ENCODE data around the gene ZNF438.

The ZNF438 gene

DNA sequence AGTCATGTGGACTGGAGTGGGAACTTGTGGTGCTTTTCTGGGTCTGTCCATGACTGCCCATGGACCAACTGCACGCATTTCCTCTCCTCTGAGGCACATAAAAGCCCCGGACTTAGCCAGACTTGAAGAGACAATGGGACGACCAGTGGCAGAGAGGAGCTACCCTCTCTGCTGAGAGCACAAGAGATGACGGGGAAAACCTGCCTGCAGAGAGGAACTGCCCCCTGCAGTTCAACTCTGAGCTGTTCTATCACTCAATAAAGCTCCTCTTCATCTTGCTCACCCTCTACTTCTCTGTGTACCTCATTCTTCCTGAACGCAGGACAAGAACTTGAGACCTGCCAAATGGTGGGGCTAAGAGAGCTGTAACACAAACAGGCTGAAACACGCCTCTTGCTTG, 184.5 kb downstream of the ZNF438 start:
- DNase-seq (ENCODE audit: low spot score): no peak

GRCh38 chr10:30846710-30847109, 185.0 kb downstream of the ZNF438 start:
- DNase-seq (ENCODE audit: low spot score): no peak

- no peak for DNase-seq (ENCODE audit: low spot score)
These were observed 188.8 kb downstream of the ZNF438 start for GRCh38 chr10:30842894-30843293.

DNA sequence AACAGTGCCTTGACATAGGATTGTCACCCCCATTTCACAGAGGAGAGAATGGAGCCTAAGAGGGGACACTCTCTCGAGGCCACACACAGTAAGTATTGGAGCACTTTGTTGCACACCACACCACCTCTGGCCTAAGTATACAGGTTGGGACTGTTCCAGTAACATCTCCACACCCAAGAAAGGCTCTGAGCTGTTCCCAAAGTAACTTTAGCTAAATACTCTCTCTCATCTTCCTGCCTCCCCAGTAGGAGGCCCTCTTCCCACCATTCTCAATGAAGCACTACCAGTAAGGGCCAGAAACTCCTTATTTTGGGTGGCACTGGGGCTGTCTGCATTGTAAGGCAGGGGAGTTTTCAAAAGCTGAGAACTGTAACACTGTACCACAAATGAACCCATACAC, 189.5 kb downstream of the ZNF438 start:
- no peak for DNase-seq (ENCODE audit: low spot score)

- no peak for DNase-seq (ENCODE audit: low spot score)
These were observed 191.1 kb downstream of the ZNF438 start for GRCh38 chr10:30840395-30841050.

DNA sequence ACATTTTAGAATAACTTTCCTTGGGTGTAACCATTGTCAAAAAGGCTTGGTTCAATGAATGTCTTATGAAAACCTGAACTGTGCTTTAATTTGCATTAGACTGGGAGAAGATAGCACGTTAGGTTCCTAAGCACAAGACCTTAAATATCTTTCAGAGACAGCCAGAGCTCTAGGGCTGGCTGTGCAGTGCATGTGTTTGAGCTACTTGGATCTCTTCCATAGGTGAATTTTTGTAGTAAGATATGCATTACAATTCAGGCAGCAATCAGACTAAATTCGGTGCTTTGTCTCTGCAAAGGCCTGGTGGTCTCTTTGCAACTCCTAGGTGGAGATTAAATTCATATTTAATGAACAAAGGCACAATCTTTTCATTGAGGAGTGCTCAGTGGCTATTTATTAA, 192.0 kb downstream of the ZNF438 start:
- no peak for DNase-seq (ENCODE audit: low spot score)

GRCh38 chr10:30836406-30836805, 195.3 kb downstream of the ZNF438 start:
- DNase-seq (ENCODE audit: low spot score): no peak

GRCh38 chr10:30835146-30835545, 196.5 kb downstream of the ZNF438 start:
- DNase-seq (ENCODE audit: low spot score): no peak

DNA sequence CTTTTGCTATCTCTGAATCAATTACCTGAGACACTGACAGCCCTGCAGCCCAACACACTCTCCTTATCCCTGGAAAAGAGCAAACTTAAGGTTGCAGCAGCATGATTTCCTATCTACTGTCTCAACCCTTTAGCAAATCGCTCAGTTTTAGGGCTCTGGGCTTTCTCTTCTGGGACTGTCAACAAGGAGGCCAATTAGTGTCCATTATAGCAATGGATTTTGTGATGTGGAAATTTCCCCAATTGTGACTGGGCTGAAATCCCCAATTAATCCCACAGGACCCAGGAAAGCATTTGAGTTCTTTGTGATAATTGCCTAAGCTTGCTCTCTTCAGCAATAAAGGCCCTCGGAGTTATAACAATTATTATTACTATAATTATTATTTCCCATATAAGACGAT, 197.0 kb downstream of the ZNF438 start:
- DNase-seq (ENCODE audit: low spot score): no peak

DNA sequence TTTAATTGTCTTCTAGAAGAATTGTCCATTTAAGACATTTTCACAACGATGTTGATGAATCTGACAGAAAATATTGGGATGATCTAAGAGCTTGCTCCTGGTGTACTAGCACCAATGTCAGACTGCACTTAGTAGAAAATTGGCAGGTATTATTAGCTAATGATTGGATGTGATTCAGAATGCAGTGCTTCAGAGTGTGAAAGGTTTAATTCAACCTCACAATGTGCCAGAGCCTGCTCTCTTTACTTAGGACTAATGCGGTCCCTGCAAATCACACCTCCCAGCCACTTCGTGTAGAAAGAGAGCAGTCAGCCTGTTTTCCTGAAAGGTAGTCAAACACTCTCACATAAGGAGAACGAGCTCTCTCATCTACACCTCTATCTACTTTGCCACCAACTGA, 197.5 kb downstream of the ZNF438 start:
- DNase-seq (ENCODE audit: low spot score): no peak

DNA sequence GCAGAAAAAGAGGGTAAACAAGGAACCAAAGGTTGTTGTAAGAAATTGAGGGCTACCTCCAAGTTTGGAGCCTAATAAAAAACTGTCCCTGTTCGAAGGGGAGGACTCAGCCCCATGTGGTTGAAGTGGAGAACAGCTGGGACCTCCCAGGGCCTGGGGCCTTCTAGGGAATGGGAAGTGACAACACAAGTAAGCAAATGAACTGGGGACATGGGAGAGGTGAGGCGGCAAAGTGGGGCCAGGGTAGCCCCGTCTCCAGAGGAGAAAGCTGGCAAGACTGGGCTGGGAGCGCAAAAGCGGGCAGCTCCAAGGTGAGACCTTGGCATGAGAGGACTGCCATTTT, 198.1 kb downstream of the ZNF438 start:
- no peak for DNase-seq (ENCODE audit: low spot score)

GRCh38 chr10:30832749-30833627, 198.7 kb downstream of the ZNF438 start:
- no peak for DNase-seq (ENCODE audit: low spot score)

DNA sequence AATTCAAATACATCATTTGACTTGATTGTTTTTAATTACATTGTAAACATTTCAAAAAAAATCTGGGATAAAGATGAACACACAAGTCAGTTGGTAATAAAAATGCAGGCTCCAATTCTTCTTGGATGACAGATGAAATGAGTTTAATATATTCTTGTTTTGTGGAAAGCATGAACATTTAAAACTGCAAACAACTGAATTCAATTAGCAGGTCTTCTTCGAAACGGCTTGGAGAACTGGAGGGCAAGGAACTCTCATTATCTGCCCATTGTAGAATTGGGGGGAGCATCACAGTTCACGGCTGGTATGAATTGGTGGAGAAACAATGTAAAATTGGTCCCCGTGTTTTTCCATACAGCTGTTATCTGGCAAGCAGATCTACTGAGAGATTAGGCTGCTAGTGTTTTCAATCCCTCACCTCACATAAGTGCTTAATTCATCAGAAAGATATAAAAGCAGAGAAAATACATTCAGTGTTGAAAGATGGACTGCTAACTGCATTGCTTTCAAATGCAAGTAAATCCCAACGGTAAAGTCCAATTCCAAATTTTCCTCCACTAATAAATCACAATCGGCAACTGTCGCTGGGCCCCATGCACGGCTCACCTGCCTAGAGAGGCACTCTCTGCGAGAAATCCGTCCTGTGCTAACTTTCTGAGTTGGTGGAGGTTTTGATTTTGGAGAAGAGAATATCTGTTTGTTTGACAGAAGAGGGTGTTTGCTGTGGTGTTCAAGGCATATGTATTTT, 199.5 kb downstream of the ZNF438 start:
- no peak for DNase-seq (ENCODE audit: low spot score)

DNA sequence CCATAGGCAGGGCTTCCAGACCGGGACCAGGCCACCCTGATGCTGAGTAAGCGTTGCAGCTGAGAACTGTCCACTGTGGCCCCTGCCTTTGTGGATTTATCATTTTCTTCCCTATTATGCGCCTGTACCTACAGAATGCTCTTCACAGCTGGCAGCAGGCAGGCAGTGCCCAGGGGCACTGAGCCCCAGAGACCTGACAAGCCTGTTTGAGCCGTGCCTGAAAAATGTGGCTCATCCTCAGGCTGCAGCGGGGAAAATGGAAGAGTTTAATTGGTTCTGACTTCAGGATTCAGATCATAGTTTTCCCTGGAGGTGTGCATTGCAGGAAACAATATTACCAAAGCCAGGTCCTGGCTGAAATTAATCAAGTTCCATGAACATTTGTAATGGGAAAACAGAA, 200.2 kb downstream of the ZNF438 start:
- no peak for DNase-seq (ENCODE audit: low spot score)

DNA sequence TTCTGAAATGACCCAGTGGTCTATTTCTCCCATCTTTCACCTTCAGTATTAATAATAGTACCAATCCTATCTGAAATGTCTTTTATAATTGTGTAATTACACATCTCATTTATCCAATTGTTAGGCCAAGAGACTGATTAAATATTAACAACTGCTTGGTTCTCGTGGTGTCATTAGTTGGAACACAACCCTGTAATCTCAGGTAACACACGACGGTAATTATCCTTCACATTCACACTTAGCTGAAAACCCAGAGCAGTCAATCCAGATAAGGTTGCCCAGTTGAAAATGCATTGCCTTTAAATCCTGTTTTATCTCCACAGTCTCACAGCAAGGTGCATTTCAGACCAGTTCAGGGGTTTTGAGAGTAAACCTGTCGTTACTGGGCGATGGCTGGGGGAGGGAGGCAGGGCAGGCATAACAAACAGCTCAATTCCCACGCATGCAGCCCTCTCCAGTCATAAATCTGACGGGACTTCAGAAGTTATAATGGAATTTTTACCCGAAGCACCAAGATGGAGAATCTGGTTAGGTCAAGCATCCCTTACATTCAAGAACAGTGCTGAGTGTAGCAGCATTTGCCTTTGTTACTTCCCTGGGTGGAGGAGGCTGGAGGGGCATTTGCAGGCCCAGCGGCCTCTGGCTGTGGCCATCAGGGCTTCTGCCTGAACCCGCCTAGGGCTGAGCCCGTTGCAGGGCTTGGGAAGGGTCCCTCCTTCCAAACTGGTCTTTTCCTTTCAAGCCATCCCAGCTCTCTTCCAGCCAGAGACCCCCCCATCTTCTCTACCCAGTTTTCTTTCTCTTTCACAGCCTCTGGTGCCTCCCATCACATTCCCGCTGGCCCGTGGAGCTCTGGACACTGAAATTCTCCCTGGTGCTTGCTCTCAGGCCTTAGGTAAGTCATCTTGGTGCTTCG, 201.1 kb downstream of the ZNF438 start:
- DNase-seq (ENCODE audit: low spot score): no peak

DNA sequence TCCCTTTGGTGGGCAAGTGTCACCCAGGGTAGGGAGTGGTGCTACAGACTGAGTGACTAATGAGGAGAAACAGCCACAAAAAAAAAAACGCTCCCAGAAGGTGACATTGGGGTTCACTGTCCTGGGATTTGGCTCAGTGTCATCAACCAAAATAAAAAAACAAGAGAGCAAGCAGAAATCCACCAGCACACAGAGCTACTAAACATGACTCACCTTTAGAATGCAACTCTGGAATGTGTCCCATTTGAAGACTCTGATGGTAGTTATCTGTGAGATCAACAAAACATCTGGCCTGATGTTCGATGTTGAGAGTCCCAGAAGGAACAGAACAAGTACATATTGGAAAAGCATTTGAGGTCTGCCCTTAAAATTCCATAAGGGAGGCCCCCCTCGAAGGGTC, 201.8 kb downstream of the ZNF438 start:
- DNase-seq (ENCODE audit: low spot score): no peak

DNA sequence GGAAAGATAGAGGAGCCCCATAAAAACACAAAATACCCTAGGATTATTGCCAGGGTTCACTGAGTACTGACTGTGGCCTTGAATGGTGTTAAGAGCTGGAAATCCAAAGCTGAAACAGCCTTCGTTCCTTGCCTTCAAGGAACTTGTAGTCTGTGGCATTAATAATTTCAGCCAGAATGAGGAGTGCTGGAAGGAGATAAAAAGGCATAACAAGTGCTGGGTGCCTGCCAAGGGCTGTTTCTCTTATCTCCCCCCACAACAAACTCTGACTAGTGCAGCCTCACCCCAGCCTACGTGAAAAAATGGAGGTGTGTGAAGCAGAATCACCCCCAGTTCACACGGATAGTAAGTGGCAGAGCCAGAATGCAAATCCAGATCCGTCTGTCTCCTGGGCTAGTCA, 203.0 kb downstream of the ZNF438 start:
- no peak for DNase-seq (ENCODE audit: low spot score)

- DNase-seq (ENCODE audit: low spot score): no peak
These were observed 203.5 kb downstream of the ZNF438 start for GRCh38 chr10:30828164-30828563.

DNA sequence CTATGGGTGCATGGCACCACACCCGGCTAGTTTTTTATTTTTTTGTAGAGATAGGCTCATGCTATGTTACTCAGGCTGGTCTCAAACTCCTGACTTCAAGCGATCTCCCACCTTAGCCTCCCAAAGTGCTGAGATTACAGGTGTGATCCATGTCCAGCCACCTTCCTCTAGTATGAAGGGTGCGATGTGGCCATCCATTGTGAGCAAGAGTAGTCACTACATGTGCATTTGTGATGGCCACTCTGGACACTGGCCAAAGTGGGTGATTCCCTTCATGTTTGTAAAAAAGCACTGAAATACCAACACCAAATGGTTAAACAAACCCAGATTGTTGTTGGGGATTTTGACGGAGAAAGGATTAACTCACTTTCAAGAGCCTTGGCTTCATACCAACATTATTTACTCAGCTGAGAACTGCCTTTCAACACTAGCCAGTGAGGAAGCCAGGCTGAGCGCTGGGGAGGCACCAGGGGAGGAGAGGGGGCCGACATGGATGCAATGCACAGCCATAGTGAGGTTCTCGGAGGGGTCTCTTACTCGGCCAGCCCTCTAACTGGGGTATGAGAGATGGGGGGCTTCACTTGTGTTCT, 204.0 kb downstream of the ZNF438 start:
- DNase-seq (ENCODE audit: low spot score): no peak

GRCh38 chr10:30826679-30827078, 205.0 kb downstream of the ZNF438 start:
- no peak for DNase-seq (ENCODE audit: low spot score)

- DNase-seq (ENCODE audit: low spot score): no peak
These were observed 206.2 kb downstream of the ZNF438 start for GRCh38 chr10:30825495-30825894.

GRCh38 chr10:30825022-30825421, 206.6 kb downstream of the ZNF438 start:
- DNase-seq (ENCODE audit: low spot score): no peak
